Measurements from ENCODE around the gene PRSS1.
"Not testable (repeated sequence)": the region's sequence is repeated elsewhere in the genome, so short reads cannot be mapped to it uniquely, and the experiment has no call there.

- TF ChIP-seq CTCF (IDR thresholded peaks at IDR 0.05; ENCODE audit: extremely low read depth in 1 of 2, insufficient read depth in 1 of 2, low read depth in 1 of 2, low read length in 2 of 2); POLR2A (IDR thresholded peaks at IDR 0.05; ENCODE audit: low read depth, low read length): not testable (repeated sequence)
Measured at GRCh38 chr7:142741932-142742331, 7.3 kb upstream of the PRSS1 start.

Data from endothelial cell of umbilical vein (primary cell).